GM12865 (cell line): ENCODE measurements around the gene SYPL1.

Experiments
- DNase-seq: peaks from one replicate; pipeline ENCODE4 v3.0.0; 2010; ENCODE audit warnings: low read depth
- H3K4me3 ChIP-seq: 2 replicates; pipeline ENCODE4 v1.5.1; 2011; ENCODE audit warnings: mild to moderate bottlenecking, low read depth, low read length, control low read depth
- TF ChIP-seq, protein P1 (sequence below): IDR thresholded peaks from 2 replicates; pipeline ENCODE4 v1.5.1; 2011; ENCODE audit warnings: low read length, control low read depth, low read depth, inconsistent platforms; ENCODE audit not compliant: insufficient read depth; ENCODE audit errors: missing control alignments

Gene SYPL1

DNA sequence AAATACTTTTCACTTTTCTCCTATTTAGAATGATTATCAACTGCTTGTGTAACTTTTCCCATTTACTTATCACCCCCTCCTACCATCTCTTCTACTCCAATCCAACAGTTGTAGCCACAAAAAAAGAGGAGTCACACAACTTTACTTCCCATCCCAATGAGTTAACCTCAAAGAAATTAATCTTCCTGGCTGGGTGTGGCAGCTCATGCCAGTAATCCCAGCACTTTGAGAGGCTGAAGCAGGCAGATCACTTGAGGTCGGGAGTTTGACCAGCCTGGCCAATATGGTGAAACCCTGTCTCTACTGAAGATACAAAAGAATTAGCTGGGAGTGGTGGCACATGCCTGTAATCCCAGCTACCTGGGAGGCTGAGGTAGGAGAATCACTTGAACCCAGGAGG is 19.9 kb downstream of the SYPL1 start:
- no peak for DNase-seq
- TF ChIP-seq, protein P1, sequence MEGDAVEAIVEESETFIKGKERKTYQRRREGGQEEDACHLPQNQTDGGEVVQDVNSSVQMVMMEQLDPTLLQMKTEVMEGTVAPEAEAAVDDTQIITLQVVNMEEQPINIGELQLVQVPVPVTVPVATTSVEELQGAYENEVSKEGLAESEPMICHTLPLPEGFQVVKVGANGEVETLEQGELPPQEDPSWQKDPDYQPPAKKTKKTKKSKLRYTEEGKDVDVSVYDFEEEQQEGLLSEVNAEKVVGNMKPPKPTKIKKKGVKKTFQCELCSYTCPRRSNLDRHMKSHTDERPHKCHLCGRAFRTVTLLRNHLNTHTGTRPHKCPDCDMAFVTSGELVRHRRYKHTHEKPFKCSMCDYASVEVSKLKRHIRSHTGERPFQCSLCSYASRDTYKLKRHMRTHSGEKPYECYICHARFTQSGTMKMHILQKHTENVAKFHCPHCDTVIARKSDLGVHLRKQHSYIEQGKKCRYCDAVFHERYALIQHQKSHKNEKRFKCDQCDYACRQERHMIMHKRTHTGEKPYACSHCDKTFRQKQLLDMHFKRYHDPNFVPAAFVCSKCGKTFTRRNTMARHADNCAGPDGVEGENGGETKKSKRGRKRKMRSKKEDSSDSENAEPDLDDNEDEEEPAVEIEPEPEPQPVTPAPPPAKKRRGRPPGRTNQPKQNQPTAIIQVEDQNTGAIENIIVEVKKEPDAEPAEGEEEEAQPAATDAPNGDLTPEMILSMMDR, result no peak
- H3K4me3 ChIP-seq, result no peak overlapping the region

DNA sequence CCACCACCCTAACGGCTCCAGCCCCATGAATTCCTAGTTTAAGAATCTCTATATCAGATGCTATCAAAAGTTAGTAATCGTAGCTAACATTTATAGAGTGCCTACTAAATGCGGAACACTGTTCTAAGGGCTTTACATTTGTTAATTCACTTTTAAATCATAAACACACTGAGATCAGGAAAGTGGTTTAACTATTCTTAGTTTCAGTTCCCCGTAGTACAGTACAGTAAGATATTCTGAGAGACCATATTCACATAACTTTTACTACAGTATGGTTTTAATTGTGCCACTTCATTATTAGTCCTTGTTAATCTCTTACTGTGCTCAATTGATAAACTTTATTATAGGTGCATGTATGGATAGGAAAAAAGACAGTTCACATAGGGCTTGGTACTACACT is 22.5 kb downstream of the SYPL1 start:
- no peak for DNase-seq
- H3K4me3 ChIP-seq, result no peak overlapping the region
- TF ChIP-seq, protein P1, result no peak

DNA sequence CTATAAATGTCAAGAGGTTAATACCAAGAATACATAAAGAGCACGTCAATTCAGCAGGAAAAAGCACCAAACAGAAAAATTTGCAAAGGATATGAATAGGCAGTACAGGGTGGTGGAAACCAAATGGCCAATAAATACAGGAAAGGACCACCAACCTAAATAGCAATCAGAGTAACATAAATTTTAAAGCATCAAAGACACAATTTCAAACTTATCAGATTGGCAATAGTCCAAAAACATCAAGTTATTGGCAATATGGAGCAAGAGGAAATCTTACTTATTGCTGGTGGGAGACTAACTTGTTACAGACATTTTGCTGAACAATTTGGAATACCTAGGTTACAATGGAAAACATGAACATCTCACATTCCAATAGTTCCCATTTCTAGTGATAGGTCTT is 24.1 kb downstream of the SYPL1 start:
- H3K4me3 ChIP-seq, result no peak overlapping the region
- no peak for DNase-seq
- TF ChIP-seq, protein P1, result no peak

DNA sequence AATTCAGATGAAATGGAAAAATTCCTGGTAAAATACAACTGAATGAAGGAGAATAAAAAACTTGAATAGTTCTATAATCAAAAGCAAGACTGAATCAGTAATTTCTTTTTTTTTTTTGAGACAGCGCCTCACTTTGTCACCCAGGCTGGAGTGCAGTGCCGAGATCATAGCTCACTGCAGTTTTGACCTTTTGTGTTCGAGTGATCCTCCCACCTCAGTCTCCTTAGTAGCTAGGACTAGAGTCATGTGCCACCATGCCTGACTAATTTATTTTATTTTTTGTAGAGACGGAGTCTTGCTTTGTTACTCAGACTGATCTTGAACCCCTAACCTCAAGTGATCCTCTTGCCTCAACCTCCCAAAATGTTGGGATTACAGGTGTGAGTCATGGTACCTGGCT is 26.1 kb downstream of the SYPL1 start:
- TF ChIP-seq, protein P1, result no peak
- H3K4me3 ChIP-seq, result no peak overlapping the region

DNA sequence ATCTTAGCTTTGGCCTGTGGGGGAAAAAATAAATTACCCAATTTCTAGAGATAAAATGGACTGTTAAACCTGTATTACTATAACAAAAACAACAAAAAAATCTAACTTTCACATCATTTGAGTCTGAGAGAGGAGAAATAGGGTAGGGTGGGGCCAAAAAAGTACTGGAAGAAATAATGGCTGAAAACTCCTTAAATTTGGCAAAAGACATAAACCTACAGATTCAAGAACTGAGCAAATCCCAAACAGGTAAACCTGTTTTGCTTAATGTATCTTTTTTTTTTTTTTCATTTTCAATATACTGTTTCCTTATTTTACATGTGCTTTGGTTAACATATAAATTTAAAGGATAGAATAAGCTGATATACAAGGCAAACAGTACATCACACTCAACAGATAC is 27.1 kb downstream of the SYPL1 start:
- TF ChIP-seq, protein P1, result no peak
- no peak for DNase-seq
- no peak overlapping the region for H3K4me3 ChIP-seq

More for the DNA sequence above, 26.1 kb downstream of the SYPL1 start:
- no peak for DNase-seq

DNA sequence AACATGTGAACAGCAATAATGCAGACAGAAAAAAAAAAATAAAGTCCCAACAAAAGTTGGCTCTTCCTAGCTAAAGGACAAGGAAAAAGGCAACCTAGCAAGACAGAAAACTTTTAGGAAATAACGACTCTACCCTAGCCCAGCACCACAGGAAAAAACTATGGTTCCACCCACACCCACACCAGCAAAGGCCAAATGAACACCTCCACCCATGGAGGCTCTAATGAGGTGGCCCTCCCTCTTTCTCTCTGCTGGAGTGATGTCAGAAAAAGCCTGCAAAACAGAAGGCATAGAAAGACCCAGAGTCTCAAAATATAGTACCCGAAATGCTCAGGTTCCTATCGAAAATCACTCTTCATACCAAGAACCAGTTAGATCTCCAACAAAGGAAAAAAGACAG is 28.4 kb downstream of the SYPL1 start:
- H3K4me3 ChIP-seq, result no peak overlapping the region
- no peak for DNase-seq
- TF ChIP-seq, protein P1, result no peak

DNA sequence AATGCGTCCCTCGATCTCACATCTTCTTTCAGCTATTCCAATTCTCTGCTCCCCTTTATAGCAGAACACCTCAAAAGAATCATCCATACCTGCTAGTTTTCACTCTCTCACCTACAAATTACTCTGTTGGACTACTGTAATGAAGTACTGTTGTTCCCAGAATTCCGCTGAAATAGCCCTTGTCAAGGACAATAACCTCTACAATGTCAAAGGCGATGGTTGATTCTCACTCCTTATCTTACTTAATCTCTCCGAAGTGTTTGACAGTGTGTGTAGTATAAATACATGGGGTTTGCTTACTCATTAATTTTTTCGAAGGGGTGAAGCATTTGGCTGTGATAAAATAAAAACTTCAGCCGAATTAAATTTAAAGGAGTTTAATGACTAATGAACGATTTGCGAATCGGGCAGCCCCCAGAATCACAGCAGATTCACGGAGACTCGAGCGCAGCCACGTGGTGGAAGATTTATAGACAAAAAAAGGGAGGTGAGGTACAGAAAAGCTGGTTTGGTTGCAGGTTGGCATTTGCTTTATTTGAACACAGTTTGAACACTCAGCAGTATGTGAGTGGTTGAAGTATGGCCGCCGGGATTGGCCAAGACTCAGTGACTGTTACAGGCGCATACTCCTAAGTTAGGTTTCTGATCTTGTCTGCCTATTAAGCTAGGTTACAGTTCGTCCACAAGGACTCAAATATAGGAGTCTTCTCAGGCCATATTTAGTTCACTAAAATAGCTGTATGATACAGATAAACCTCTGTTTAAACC is 29.8 kb downstream of the SYPL1 start:
- H3K4me3 ChIP-seq, result no peak overlapping the region
- TF ChIP-seq, protein P1, result no peak

More for the DNA sequence above, 29.8 kb downstream of the SYPL1 start:
- DNase-seq, result no peak
